SW480 (cell line): ENCODE data around the gene TRIB2.

Source experiments
- DNase-seq: peaks from one replicate; pipeline ENCODE4 v3.0.0-alpha.2; 2016; ENCODE audit warnings: low spot score

Gene TRIB2

DNA sequence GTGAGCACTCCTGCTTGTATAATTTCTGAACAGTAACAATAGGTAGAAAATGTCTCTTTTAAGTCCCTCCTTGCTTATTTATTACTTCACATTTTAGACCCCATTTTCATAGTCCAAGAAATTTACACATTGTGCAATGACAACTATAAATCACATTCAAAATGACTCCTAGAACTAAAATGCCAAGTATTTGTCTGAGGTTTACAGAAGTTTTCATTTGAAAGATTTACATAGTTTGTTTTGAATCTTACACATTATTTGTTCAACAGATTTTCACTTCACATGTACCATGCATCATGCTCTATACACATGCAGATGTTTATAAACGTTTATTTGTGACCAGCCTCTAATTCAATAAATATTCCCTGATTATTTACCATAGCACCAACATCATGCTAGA is 15.7 kb upstream of the TRIB2 start:
- DNase-seq, result no peak

DNA sequence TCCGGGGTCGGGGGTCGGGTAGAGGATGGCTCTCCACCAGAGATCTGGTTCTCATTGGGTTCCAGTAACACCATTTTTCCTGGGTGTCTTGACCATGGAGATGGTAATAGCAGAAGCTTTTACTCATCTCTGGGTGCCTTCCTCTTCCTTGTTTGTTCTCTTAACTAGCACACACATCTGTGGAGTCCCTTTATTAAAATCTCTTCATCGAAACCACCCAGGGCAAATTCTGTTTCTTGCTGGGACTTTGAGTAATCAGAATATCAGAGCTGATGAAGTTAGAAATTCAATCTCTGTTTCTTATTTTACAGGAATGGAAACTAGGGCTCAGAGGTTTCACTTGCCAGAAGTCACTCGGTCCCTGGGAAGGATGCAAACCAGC is 15.0 kb upstream of the TRIB2 start:
- no peak for DNase-seq

DNA sequence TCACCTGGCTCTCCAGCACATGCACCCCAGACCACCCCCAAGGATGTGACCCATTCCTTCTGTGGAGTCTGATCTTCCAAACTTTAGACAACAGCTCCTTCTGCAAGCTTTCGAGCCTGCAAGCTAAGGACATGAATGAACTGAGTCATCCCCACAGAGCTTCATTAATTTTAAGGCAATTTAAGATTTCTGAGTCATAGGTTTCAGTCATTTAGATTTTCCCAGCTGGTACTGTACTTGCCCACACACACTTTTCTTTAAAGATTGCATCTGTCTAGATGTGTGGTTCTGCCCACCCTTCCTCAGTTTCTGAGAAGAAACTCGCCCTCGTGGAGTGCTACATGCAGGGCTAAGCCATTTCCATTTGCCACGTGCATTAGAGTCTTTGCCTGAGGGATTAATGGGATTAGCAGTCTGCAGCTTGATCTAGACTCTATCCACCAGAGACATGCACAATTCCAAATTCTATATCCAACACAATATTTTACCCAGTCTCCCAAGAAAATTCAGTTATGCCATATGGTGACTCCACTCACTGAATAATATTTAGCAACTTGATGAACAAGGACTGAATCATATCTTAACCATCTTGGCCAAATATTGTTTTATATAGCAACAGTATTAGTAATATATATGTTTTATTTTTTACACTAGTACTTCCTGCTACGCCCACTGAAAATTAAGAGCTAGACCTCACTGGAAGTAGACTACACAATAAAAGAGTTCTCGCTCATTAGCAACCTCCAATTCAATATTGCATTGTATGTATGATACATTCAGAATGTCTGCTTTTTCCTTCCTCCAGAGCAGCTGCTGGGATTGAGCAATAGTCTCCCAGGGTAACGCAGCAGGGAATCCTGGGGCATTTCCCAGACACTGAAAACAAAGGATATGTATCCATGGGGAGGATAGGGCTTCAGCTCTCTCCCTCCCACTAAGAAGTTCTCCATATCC is 14.3 kb upstream of the TRIB2 start:
- no peak for DNase-seq

DNA sequence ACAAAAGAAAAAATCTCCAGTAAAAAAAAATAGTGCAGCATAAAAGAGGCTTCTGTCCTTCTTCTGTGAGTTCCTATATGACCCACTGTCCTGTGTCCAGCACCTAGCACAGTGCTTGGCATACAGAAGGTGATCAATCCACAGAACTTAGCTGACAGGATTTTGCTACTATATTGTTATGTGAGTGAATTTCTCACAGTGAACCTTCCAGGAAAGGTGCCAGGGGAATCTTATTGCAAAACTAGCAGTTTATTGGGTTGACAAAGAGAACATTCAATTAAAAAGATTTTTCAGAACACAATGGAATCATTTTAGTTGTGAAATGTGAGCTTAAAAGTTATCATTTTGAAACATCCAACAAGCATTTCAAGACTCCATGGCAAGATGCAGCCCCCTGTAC is 12.4 kb upstream of the TRIB2 start:
- no peak for DNase-seq

DNA sequence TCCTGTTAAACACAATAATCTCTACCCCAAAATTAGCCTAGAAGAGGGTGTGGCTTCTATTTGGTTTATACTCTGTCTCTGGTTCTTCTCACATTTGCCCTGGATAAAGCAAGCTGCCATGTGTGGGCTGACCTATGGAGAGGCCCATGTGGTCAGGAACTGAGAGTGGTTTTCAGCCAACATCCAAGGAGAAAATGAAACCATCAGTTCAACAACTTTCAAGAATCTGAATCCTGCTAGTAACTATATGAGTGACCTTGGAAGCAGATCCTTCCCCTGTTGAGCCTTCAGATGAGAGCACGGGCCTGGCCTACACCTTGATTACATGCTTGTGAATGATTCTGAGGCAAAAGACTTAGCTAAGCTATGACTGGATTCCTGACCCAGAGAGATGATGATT is 11.5 kb upstream of the TRIB2 start:
- DNase-seq, result no peak

DNA sequence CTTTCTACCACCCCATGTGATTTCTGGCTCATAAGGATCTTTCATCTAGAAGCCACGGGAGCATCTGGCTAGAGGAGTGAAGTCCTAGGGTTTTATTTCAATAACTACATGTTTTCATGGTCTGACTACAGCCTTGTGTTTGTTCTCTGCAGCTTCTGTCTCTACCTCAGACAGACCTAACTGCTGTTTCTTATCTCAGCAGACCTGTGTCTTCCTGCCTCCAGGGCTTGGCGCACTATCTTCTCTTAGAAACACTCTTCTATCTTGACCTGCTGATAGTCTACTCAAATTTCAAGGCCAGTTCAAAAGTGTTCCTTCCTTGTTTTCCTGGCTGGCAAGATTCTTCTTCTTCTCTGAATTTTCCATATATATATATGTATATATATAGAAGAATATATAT is 11.0 kb upstream of the TRIB2 start:
- DNase-seq, result no peak

DNA sequence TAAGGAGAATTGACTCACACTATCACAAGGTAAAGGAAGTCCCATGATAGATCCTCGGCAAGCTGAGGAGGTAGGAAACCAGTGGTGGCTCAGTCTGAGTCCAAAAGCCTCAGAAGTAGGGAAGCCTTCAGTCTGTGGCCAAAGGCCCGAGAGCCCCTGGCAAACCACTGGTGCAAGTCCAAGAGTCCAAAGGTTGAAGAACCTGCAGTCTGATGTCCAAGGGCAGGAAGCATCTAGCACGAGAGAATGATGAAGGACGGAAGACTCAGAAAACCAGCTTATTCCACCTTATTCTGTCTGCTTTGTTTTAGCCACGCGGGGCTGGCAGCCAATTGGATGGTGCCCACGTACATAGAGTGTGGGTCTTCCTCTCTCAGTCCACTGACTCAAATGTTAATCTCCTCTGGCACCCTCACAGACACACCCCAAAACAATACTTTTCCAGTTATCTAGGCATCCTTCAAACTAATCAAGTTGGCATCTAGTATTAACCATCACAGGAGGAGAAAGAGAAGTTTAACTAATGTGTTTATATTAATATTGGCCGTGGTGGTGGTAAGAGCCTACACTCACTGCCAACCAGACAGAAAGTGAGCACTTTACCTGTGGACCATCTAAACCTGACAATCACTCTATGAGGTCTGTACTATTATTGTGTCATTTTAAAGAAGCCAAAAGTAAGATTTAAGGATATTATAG is 8.1 kb upstream of the TRIB2 start:
- no peak for DNase-seq

DNA sequence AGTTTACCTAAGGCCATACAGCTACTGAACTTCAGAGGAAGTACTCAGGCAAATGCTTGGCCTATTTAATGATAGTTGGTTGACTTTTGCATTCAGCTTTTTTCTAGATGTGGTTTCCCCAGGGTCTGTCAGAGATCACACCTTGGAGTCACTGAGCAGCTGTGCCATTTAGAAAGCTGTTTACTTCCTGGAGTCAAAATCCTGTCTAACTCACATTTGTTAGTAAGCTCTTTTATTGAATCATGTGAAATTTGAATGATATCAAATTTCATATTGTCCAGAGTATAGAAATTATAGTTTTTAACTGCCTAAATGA is 7.6 kb upstream of the TRIB2 start:
- no peak for DNase-seq

DNA sequence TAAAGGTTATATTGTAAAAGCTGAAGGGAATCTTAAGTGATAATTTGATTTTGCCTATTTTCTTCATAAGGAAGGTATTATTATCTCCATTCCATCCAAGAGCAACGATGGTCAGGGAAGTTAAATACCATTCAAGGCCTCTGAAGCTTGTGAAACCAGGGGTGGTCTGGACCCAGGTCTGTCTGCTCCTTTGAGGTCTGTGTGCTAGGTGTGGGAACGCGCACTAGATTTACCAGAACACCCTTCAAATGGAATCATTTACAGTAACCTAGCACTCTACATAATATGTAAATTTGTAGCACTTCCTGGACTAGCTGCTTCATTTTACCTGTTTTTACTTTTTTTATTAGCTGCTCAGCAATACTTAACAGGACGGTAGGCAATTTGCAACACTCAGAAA is 6.4 kb upstream of the TRIB2 start:
- DNase-seq, result no peak

DNA sequence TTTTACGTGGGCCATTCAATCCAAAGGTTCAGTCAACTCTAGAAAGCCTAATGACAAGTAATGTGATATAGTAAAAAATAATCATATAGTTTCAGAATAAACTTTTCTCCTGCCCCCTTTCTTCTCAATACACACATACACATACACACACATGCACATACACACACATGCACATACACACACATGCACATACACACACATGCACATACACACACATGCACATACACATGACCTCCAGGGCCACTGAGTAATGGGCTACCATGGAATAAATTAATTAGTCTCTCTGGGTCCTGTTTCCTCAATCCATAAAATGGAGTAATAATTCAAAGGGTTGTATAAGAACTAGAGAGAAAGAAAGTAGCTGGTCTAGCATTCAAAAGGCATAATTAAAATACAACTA is 5.4 kb upstream of the TRIB2 start:
- DNase-seq, result no peak

DNA sequence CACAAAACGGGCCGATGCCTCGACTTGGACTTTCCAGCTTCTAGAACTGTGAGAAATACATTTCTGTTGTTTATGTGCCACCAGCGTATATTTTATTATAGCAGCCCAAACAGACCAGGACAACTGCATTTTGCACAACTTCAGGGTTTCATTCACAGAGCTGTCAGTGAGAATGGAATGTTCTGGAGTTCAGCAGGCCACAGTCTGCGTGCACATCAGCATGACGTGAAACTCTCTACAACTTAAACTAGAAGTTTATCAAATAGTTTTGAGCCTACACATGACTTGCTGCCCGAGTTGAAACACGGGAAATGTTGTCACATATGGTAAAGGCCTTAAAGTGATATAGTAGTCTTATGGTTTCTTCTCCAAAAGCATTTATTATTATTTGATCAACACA is 3.9 kb upstream of the TRIB2 start:
- no peak for DNase-seq

DNA sequence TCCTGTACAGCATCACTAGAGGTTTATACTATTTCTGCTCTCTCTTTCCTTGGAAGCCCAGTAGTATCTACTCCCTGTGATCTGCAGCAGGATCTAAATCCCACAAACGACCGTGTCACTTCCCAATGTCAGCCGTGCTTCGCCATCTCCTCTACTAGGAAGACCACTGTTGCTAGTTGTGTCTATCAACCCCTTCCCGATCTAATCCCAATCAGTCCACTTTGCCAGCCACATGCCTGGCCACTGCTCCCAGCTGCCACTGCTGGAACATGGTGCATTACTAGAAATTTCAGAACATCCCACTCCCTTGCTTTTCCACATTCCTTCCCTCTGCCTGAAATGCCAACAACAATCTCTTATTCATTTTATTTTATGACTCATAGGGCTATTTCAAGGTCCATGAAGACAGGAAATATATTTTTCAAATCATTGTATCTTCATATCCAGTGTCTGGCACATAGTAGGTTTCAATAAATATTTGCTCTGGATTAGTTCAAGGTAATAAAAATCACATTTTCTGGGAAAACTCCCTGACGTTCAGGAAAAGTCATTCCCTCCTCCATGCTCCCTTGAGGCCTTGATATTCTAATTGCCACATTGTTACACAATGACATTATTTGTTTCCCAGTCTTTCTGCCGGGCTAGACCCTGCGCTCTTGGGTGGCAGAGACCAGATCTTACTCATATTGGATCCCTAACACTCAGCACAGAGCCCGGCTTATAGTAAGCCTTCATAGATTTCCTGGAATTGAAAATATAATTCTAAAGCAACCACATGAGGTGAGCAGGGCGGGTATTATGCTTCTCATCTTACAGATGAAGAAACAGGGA is 2.1 kb upstream of the TRIB2 start:
- DNase-seq, result peak; percentile 14

DNA sequence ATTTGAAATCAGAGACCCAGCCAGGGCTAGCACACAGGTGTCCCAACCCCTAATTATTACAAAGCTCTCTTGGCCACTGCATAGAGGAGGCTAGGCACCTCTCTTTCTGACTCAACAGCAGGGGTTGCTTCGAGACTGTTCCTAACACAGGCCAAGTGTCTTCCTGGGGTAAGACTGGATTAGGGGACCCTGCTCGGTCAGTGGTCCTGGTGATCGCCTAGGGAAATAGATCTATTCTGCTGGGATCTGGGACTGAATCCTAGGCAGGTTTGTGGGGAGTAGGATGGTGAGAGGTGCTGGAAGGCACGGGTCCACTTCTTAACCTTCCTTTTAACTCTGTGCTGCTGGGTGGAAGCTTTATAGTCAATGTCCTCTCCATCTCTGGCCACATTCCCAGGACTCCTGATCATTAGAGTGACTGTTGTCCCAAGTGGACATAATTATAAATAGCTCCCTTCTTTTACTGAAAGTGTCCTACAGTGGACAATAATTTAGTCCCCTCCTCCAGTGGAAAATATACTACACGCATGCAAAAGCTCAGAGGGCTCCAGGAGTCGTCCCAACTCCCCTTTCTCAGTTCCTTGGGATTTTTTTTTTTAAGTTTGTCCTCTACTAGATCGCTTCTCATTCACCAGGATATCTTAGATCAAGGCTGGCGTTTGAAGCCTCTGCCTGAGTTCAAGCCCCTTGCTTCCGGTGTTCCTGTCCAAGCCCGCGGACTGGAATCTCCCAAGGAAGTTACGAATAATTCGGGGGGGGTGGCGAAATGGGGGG is 1.3 kb upstream of the TRIB2 start:
- DNase-seq, result peak; percentile 7

DNA sequence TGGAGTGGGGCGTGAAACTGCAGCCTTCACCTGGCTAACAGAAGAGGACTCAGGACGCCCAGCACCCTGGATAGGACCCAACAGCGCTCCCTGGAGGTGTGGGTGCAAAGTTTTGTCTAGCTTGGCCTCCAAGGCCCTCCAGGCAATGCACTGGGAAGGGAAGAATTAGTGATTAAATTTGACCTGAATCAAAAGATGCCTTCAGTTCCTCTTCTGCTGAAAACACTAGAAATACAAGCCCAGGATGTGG is 779 bp upstream of the TRIB2 start:
- DNase-seq, result peak; percentile 83

DNA sequence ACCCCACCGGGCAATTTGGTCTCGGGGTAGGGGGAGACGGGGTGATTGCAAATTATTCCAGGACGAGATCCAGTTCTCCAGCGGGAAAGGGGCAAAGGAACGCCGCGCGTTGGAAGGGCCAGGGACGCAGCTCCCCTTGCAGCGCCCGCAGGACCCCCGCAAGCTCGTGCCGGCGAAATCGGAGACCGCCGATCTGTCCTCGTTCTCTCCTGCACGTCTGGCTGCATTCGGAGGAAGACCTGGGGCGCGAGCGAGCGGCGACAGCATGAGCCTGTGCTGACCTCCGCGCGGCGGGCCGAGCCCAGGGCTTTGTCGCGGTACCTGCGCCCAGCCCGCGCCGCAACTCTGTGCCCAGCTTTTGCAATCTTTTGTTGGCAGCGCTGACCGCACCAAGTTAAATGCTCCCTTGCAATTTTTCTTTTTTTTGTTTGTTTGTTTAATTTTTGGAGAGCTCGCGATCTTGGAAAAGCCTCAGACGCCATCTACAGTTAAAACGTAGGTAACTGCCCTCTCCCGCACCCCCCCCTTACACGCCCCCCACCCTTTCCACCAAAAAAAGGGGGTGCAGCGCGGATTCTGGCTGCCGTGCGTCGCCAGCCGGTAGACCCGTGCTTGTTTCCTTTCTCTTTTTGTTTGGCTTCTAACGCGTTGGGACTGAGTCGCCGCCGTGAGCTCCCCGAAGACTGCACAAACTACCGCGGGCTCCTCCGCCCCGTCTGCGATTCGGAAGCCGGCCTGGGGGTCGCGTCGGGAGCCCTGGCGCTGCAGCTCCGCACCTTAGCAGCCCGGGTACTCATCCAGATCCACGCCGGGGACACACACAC is 667 bp downstream of the TRIB2 start:
- peak; percentile 75 for DNase-seq

DNA sequence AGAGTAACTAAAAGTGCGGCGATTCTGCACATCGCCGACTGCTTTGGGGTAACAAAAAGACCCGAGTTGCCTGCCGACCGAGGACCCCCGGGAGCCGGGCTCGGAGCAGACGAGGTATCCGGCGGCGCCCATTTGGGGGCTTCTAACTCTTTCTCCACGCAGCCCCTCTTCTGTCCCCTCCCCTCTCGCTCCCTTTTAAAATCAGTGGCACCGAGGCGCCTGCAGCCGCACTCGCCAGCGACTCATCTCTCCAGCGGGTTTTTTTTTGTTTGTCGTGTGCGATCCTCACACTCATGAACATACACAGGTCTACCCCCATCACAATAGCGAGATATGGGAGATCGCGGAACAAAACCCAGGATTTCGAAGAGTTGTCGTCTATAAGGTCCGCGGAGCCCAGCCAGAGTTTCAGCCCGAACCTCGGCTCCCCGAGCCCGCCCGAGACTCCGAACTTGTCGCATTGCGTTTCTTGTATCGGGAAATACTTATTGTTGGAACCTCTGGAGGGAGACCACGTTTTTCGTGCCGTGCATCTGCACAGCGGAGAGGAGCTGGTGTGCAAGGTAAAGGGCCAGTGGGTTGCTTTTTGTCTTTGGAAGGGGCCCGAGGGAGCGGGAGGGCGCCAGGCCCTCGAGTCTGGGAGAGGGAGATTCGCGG is 1.4 kb downstream of the TRIB2 start:
- peak; percentile 57 for DNase-seq

DNA sequence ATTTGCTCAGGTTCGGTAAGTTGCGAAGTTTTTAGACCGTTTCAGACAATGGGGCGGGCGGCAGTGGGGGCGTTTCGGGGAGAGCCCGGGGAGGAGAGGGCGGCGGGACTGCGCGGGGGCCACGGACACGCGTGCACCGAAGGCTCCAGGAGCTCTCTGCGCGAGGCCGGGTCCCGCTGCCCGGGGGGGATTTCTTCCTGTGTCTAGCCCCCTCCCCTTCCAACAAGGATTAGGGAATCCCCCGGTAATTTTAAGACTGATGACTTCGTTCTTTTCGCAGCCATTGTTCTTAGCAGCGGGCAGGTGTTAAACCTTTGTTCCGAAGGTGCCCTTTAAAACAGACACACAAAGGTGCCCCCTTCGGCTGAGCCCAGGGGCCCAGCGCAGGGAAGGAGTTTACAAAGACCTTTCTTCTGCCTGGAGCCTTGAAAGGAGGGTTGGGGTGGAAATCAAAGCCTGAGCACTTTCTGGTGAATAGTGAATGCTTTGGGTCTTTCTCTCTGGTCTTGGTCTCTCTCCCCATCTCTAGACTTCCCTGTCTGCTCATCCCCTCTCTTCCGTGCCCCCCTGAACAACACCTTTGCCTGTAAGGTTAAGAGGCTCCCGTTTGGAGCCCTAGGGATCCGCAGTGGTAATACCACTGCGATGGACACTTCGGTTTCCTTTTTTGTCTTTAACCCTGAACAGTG is 2.1 kb downstream of the TRIB2 start:
- DNase-seq, result peak; percentile 38

DNA sequence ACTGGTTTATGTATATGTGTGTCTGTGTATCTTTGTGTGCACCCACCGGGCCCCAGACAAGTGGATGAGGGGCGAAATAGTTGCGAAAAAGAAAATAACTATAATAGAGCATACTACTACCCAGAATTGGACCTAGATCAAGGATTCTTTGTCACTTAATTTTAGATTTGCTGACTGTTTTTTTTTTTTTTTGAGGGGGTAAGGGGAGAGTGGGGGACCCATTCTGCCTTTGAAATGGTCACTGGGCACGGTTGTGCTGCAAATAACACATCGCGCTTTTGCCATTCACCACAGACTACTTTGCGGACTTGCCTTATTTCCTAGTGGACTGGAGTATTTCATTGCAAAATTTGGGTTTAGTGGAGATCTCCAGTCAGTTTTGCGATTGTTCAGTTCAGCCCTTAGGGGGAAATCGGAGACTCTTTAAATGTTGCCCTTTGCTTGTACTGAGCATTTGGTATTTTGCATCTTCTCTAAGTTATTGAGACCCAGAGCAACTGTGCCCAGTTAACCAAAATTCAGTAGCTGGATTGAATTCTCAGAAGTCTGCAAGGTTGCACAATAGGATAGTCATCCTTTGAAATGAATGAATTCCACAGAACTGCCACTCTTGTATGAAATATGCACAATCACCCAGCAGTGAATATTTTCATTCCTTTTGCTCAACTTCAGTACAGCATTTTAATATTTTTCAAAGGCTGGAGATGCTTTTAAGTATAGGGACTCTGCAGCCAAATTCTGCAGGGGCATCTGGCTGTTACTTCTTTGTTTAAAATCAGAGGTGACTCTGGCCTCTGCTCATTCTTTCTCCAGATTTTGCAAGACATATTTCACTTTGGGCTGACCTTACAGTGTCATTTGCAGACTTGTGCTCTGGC is 2.9 kb downstream of the TRIB2 start:
- DNase-seq, result peak; percentile 7

DNA sequence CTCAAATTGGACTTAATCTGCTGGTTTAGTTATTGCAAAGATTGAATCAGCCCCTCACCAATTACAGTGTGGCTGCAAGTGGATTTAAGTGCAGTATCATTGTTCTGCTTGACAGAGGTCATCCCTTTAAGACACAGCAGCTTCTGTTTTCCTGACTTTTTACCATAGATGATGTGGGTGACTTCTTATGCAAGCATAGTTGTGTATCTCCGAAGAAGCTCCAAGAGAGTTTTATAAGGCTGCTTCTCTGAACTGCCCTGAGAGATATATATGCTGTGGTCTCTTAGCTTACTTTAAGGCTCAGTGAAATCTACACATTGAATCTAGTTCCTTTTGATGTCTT is 3.5 kb downstream of the TRIB2 start:
- peak; percentile 23 for DNase-seq
